COR-L47 (cell line): ENCODE results near the gene CDH8.

Experiments used
- DNase-seq: peaks from one replicate; lab custom pipeline; 2025; lab: John Stamatoyannopoulos, UW

CDH8 gene

DNA sequence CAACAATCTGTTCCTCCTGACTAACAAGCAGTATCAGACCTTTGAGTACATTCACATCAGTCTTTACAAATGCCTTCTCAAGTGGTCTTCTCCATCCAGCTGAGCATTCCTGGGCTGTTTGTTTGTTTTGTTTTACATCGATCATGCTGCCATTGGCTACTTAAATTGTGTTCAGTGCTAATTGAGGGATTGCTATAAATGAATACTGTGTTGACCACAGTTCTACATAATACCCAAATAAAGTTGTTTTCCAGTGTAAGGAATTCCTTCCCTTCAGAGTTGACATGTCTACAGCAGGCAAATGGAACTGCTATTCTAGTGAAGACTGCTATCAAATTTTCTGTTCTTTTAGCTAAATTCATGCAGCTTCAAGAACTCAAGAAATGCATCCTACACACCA lies 3.2 kb downstream of the CDH8 start:
- no peak for DNase-seq

DNA sequence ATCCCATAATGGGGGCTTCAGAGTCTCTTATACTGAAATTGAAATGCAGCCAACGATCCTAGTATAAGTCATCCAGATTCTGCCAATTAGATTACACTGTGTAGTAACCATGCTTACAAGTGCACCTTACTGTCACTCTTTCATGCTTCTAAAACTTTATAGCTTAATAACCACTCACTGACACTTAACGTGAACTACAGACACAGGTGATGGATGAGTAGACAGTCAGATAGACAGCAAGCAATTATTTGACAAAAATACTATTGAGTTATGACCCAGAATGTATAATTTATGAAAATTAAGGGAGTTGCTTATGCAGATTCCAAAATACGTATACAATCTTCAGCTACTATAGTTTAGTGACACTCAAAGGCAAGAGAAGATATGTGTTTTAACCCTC lies 6.3 kb downstream of the CDH8 start:
- no peak for DNase-seq

DNA sequence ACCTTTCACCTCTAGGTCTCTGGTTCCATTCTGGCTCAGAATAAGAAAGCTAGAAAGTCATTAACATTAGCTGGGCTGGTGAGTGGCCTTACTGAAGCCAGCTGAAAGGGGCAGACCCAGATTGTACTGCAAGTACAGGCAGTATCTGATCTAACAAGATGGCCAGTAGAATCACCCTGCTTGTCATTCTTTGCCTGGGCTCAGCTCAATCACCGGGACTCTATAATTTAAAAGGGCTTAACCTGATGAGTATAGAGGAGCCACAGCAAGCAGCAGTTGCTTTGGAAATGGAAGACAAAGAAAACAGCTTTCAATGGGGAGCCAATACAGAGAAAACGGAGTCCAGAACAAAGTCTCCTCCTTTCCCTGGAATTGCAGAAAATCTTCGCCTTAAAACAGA lies 13.6 kb downstream of the CDH8 start:
- no peak for DNase-seq

DNA sequence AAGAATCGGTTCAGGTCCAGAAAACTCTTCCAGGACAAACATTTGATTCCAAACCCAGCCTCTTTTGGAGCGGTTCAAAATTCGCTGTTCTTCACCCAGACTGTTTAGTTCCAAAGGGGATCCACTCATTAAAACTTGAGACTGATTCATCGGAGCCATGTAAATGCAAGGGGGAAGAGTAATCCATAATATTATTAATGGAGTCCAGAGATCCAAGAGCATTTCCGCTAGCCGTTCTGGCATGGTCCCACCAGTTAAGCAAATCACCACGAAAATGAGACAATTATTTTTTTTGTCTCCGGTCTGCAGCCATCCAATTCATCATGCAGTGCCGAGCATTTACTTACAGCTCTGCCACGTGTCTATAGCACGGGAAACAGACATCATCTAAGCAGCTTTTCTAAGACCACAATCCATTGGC lies 15.1 kb downstream of the CDH8 start:
- no peak for DNase-seq

DNA sequence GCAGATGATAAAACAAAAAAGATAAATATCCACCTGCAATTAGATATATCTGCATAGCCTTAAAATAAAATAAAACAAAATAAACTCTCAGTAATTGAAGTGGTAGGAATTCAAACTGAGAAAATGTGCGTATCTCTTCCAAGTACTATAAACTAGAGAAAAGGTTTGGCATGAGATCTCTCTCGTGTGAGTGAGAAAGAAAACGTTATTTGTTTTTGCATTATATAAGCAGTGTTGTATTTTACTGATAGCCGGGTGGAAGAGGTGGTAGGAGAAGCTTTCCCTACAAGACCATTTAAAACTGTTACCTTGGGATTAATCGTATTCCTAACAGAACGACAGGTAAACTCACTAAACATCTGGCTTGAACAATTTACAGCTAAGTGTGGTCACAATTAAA lies 15.6 kb downstream of the CDH8 start:
- no peak for DNase-seq

DNA sequence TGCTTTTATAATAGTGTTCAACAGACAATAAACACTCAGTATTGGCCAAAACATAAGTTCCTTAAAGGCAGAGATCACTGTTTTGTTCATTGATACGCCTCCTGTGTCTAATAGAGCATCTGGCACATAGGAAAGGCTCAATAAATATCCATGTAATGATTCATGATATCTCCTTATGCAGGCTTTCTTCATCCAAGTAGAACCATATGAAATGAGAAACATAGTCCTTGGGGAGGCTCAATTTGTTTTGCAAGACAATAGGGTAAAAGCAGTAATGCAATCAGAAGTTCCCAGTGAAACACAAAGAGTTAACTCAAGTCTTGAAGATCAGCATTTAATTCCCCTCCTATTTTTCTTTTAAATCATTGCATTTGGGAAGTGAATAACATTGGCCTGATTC lies 16.4 kb downstream of the CDH8 start:
- no peak for DNase-seq

DNA sequence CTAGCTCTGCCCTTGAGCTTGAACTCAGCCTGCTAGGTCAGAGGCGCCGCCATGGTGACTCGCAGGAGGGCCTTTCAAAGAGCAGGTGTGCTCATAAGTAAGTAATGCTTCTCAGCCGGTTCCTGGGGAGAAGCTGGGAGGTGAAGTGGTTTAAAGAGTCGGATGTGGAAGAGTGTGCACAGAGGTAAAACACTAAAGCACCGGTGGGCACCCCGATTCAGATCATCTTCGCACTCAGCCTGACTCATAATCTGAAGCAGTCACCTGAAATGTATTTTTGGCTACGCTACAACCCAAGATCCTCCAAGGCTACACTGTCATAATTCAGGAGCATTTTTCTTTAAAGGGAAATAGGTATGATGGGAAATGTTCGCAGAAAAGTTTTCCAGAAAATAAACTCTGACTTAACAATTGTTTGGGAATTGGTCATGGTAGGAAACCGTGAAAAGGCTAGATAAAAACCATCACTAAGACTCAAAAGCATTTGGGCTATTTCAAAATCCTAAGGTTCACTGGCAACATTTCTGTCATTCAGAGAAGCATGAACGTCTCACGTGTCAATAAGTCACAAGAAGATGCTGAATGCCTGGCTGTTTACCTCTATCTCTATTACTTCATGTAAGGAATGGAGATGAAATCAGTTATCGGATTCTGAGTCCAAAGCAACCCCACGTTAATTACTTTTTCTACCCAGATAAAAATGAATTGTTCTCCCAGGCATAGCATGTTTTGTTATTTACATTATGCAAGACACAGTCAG lies 17.8 kb downstream of the CDH8 start:
- no peak for DNase-seq

DNA sequence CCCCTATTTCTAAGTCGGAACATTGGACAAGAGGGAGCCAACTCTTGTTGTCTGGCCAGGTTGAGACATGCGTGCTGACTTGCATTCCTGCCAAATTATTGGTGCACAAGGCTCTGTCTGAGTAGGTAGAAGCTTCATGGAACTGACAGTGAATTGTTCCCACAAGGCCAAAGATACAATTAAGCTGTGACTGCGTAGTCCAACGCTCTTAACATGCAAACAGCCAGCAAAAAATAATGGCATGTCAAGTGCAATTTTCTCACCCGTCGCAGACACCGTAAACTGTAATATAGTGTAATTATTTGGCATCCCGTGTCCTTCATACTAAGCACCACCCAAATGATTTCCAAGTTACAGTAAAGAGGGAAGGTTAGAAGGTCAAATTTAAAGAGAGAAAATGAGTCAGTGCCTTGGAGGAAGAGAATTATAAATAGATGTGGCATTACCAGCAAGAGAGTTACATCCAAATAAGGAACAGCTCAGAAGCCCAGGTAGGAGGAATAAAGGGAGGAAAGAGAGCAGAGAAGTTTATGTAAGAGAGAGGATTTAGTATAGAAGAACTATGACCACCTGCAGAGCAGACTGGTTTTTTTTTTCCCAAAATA lies 21.8 kb downstream of the CDH8 start:
- peak; percentile 80 for DNase-seq

DNA sequence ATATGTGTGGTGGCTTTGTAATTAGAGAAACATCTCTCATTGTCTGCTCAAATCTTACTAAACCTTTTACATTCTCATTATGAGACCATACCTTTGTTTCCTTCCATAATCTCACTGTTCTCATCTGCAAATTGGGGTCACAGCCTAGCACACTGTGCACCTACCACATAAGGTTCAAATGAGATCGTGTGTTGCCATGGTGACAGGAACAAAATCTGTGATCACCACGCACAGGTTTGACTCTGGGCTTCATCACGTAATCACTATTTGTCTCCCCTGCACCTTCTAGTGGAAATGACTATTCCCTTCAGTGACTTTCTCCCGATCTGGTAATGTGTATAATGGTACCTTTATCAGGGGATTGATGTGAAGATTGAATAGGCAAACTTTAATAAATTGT lies 26.1 kb downstream of the CDH8 start:
- no peak for DNase-seq

DNA sequence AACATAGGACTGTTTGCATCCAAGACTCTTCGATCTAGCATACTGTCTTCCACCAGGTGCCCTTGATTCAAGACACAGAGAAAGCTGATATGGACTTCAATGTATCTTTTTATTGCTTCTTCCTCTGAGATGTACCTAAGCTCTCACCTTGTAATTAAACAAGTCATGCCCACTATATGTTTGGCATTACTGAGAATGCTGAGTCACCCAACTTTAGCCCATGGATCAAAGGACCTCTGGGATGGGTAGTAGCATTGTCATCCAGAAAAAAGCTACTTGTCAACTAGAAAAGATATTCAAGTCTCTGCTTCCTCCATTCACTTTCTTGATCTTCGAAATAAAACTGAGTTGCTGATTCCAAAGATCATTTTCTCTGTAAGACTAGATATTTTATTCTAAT lies 37.8 kb downstream of the CDH8 start:
- DNase-seq = no peak

DNA sequence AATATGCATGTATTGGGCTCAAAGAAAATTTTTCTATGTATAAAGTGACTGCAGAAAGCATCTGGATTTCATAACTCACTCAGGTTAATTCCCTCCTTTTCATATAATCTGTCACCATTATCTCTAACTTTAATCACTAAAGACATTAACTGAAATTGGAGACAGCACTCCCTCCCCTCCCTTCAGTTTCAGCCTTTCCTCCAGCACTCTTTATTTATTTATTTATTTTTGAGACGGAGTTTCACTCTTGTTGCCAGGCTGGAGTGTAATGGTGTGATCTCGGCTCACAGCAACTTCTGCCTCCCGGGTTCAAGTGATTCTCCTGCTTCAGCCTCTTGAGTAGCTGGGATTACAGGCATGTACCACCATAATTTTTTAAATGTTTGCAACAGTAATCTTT lies 43.1 kb downstream of the CDH8 start:
- no peak for DNase-seq

DNA sequence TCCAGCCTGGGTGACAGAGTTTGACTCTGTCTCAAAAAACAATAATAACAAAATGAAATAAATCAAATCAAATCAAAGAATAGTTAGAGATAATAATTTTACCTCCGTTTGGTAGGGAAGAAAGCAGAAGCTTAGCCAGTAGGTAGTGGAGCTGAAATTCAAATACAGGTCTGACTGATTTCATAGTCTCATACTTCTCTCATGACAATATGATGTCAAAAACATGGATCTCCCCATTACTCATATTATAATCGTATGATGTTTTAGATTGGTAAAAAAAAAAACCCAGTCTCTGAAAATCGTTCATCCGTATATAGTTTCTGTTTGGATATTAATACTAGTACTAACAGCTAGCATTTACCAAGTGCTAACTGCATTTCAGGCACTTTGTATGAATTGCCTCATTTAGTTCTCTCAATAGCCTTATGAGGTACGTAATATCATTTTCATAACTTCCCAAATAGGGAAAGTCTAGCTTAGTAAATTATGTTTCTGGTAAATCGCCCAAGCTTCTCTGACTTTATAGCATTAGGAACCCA lies 48.7 kb downstream of the CDH8 start:
- no peak for DNase-seq

DNA sequence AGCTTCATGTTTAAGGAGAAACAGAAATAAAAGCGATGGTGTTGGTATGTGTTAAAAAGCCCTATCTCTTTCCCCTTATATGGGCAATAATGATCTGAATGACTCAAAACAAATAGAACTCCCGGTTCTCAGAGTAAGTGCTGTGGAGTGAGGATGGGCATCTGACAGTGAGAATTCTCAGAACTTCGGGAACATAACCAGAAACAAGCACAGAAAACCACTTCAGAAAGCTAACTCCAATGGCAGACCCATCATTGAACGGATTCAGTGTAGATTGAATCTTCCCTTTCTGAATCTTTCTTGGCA lies 67.2 kb downstream of the CDH8 start:
- DNase-seq = no peak

DNA sequence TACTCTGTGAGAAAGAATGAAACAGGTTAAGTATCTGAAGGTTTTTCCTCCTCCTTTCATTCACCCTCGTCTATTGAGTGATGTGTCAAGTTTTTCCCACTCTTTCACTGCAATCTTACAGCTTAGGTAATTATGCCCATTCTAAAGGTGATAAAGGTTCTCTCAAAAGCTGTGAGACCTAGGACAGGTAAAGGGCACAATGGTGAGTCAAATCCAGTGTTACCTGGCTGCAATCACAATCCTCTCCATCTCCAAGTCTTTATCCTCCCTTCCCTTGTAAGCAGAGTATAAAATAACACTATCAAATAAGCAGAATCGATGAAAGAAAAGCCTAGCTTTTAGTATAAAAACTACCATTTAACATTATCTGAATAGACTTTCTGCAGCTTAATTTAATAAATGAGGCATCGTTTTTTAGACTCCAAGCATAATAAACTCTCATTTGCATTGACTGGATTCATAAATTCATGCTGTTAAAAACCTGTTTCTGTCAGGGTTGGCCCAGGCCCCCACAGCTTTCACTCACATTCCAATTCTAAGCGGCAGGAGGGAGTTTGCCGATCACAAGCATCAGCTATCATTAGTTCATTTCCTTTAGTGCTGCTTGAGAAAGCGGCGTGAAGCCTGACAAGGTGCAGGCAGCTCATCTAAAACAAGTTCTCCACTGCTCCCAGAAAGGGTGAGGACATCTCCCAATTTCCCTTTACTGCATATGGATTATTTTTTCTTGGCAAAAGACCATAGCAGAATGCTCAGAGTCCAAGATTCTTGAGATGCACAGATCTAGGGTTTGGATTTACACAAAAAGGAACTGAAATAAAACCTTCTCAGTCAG lies 67.8 kb downstream of the CDH8 start:
- no peak for DNase-seq

DNA sequence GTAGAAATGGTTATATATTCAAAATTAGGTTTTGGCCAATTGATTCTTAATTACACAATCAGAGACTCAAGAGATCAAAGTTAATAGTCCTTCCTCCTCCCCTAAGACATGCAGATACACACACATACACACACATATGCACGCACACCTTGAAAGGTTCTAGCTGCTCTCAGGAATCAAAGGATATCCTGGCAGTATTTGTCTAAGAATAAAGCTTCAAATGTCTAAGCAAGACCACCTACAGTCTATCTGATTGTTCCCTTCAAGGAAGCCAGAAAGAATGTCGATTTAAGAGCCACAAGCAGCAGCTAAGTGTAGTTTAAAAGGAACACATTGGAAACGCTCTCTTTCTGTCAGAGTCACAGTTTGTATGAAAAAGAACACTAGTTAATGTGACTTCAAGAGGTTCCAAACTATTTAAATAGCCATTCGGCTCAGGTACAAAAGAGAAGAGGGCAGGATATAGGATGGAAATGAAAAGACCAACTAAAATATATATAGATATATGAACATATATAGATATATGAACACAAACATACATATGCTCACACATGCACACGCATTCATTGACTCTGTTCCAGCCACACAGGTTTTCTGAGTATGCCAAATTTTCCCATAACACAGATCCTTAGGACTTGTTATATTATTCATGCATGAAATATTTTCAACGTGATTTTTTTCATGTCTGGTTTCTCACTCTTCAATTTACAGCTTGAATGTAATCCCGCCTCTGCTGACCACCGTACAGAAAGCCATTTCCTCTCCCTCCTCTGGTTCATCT lies 79.0 kb downstream of the CDH8 start:
- DNase-seq = no peak

DNA sequence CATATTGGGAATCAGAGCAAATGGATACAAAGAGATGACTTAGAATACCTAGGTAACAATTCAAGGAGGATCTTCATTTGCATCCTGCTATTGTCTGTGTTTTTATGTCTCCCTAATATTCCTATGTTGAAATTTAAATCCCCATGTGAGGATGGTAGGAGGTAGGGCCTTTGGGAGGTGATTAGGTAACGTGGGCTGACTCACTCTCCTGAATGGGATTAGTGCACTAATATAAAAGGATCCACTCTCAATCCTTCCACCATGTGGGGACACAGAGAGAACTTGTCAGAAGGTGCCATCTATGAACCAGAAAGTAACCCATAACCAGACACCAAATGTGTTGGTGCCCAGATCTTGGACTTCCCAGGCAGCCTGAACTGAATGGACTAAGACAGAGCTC lies 83.4 kb downstream of the CDH8 start:
- no peak for DNase-seq

DNA sequence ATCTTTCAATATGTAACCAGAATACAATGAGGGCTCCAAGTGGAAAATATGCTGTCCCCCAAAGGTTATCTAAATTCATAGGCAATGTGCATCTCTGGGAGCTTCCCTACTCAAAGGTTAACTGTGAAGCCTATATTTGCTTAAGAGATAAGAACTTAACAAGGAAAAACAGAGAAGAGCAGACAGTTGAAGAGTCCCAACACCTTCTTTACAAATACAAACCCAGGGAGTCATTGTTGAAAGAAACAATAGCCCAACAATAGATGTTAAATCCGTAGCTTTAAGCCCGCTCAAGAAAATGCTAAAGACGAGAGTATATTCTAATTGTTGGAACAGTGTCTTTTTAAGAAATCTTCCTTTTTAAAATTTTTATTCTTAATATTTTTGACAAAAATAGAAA lies 87.8 kb downstream of the CDH8 start:
- DNase-seq = no peak

DNA sequence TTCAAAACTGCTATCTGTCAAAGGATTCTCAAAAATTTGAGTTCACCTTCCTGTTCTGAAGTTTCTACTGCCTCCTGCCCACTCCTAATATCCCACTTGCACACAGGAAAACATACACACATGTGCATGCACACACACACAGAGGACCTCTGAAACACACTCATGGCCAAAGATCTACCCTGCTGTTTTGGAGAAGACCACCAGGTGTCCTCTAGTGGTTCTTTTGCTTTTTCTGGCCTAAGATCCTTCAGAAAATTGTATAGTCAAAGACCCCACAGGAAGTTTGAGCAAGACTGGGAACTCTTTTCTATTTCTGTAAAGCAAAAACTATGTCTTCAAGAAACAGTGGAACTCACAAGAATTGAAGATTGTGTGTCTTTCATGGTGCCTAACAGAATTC lies 90.2 kb downstream of the CDH8 start:
- DNase-seq = no peak

DNA sequence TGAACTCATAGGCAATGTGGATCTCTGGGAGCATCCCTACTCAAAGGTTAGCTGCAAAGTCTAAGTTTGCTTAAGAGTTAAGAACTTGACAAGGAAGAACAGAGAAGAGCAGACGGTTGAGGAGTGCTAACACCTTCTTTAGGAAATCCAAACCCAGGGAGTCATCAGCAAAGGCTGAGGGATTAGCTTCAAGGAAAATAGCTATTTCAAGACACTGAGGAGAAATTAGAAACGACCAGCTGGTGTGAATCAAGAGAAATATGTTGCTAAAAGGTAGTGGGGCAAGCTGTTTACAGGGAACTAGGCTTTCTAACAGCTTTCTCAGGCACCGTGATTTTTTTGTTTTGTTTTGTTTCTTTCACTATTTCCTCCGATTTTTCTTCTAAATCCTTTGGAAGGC lies 90.7 kb downstream of the CDH8 start:
- DNase-seq = no peak

DNA sequence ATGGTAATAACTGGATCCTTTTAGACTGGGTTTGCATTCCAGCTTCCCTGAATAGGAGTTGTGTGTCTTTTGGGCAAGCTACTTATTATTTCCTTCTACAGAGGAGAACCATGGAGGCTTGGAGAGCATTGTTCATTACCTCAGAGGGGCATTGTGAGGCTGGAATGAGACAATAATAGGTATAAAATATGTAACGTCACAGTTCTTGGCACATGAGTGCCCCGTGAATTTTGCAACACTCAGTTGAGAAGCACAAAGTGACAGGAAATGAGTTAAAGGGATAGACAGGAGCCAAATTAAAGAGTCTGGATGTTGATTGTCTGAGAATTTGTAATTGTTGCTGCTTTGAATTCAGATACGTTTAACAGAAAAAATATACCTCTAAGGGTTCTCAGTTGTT lies 92.2 kb downstream of the CDH8 start:
- no peak for DNase-seq

DNA sequence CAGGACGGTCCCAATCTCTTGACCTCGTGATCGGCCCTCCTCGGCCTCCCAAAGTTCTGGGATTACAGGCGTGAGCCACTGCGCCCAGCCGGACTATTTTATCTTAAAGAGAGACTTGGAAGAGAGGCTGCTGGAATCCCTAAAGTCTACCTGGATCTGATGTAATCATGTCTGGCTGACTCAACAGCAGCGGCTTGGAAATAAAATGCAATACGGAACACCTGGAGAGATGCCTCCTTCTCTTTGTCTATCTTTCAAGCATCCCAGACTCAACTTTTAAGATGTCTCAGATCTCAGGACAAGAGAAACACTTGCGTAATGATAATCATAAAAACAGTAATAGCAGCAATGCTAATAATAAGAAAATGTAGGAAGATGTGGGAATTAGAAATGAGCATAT lies 95.6 kb downstream of the CDH8 start:
- no peak for DNase-seq

DNA sequence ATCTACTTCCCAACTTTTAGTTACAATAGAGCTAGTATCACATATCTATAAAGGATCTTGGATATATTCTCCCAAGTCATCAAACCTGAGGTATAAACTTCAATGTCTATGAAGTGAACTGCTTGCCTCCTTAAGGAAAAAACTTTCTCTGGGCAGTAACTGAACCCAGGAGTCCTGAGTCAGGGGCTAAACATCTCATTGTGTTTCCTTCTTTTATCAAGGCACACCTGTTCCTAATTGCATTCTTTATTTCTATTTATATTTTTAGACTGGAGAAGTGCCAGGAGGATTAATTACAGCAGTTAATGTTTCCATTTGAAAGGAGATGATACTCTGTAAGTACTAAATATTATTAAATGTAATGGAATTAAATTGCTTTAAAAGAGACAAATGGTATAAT lies 98.6 kb downstream of the CDH8 start:
- peak; percentile 48 for DNase-seq
